Esophagus mucosa (tissue), 1 donor: ENCODE measurements around the gene SH3RF1. TPM values are rescaled to one million over a fixed set of nuclear protein-coding genes. Genes with fewer than 3 reads are reported as not detected.
"Not testable (repeated sequence)": the region's sequence is repeated elsewhere in the genome, so short reads cannot be mapped to it uniquely, and the experiment has no call there.

ENCODE experiments used
- ATAC-seq: fragments of 200-7000 bp; cut with Tn5 transposase; one replicate; pipeline ENCODE4 v1.9.1; 2020
- total RNA-seq: library from RNA; stranded (reverse); gene quantifications from one replicate; pipeline ENCODE4 v1.2.4, GENCODE V29; 2023
- donor health status: DM: yes; HTN: yes; CAD: no.

The SH3RF1 gene
- total RNA-seq, 1 donor from 2014 or later: 5.4 TPM

DNA sequence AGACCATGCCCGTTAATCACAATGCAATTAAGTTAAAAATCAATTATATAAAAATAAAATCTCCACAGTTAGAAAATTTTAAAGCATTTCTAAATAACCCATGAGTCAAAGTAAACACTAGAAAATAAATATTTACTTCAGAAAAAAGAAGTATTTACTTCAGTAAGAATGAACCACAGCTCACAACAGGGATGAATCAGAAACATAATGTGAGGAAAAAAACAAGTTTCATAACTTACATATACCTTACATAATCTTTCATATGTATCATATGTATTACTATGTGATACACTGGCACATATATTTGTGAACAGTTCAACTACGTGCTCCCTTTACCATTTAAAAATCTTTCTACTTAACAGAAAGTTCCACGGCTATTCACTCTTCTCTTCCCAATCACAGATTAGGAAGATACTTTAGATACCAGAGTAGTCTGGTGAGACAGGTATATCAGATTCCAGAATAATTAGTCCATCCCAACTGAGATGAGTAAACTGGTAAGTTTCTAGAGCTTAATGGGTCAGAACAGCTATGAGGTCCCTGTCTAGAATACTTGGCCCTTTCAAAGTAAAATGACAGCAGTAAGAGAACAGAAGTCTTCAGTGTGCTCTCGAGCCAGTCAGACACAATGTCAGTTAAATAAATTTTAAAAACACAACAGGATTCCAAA lies 70.3 kb downstream of the SH3RF1 start:
- ATAC-seq: no peak

DNA sequence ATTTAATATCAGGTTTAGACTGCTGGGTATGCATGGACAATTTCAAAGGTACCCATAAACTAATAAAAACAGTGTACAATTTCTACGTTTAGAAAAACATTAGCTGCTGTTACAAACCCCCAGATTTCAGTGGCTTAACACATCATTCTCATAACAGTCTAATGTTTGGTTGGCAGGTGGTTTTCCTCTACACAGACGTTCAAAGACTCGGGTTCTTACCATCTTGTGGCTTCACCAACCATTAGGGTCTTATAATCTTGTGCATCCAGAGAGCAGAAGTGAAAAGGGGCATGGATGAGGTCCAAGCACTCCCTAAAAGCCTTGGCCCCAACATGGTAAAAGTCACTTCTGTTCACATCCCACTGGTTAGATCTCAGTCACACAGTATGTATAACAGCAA lies 71.6 kb downstream of the SH3RF1 start:
- no peak for ATAC-seq

DNA sequence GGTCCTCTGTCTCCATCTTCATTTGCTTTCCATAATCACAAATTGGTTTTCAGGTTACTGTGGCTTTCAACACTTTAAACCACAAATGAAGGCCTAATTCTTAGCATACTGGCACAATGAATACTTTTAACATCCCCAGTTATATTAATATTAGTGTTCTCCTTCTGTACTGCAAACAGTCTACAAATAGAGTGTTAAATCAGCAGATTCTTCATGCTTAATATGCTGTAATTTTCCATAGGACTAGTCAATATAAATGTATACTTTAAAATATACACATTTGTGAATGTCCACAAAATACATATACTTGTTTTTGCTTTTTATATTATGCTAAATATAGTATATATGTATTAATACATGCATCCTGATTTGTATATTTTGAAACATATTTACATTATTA lies 72.6 kb downstream of the SH3RF1 start:
- no peak for ATAC-seq

DNA sequence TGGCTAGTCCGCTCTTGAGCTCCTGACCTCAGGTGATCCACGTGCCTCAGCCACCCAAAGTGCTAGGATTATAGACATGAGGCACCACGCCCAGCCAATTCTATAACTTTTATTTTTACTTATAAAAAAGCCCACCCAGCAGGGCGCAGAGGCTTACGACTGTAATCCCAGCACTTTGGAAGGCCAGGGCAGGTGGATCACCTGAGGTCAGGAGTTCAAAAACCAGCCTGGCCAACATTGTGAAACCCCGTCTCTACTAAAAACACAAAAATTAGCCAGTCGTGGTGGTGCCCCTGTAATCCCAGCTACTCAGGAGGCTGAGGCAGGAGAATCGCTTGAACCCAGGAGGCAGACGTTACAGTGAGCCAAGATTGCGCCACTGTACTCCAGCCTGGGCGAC lies 73.5 kb downstream of the SH3RF1 start:
- ATAC-seq: not testable (repeated sequence)

DNA sequence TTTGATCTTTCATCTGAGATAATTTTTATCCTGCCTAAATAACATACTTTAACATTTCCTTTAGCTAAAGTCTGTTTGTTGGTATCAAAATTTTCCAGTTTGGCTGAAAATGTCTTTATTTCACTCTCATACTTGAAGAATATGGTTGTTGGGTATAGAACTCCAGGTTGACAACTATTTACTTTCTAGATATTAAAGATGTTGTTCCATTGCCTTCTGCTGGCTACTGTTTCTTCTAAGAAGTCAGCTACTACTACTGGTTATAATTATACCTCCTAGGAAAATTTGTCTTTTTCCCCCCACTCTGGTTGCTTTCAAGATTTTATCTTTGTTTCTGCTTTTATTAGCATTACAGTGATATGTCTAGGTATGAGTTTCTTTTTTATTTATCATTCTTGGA lies 75.7 kb downstream of the SH3RF1 start:
- no peak for ATAC-seq

DNA sequence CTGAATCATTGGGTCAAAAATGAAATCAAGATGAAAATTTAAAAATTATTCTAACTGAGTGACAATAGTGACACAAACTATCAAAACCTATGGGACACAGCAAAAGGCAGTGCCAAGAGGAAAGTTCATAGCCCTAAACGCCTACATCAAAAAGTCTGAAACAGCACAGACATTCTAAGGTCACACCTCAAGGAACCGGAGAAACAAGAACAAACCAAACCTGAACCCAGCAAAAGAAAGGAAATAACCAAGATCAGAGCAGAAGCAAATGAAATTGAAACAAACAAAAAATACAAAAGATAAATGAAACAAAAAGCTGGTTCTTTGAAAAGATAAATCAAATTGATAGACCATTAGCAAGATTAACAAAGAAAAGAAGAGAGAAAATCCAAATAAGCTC lies 80.8 kb downstream of the SH3RF1 start:
- ATAC-seq: not testable (repeated sequence)

DNA sequence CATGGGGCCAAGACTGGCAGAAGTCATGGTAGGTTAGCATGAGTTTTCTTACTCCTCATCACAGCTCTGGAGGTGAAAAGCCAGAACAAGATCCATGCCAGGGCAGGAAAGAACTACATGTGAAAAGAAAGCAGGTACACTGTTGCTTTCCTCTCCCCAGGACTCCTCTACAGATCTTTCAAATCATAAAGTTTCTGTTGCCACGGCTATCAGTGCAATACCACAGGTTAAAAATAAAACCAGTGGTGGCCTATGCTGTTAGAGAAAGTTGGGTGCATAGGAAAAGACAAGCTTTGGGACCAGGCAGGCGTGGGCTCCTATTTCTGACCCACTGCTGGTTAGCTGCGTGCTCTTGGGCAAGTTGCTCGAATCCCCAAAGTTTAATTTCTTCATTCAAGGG lies 81.4 kb downstream of the SH3RF1 start:
- no peak for ATAC-seq

DNA sequence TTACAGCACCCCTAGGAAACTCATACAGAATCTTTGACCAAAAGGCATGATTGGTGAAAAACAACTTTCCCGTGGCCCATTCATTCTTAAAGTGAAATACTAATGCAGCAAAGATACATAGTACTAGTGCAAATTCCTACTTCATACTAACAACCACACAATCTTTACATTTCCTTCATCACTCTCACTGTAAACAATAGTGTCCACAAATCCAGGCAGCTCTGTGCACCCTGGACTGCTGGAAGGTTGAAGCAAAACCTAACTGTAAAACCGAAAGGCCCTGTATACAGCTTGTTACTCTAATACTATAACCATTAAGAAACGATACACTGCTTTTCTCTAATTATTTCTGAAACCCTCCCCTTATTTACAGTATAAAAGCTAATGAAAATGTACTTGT lies 82.6 kb downstream of the SH3RF1 start:
- no peak for ATAC-seq

DNA sequence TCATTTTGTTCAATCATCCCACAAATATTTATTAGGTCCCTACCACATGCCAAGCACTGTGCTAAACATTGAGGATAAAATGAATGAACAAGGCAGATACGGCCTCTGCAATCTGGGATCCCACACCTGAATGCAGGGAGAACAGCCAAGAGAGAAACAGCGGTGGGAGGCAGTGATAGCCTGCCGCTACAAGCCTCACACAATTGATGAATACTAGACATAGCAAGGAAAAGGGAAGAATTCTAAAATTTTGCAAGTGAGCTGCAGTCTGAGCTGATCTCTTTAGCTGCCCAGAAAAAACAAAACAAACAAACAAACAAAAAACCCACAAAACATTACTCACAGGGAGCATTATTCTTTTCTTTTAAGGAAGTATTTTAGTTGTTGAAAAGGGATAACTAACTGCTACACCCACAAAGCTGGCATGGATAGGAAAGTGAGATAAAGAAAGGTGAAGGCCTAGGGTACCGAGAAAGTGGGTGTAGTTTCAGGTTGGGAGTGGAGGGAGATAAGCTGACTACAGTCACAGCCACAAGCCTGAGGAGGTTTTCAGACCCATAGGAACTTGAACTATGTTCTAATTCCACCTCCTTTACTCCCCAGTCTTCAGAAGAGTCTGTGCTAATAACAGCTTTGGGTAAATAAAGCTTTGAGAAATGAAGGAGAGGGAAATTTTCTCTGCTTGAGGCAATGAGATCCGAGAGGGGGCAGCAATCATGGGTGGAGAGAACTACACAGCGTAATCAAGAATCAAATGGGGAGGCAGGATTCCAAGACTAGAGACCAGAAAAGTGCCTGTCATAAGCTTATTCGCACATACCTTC lies 85.4 kb downstream of the SH3RF1 start:
- ATAC-seq: no peak

DNA sequence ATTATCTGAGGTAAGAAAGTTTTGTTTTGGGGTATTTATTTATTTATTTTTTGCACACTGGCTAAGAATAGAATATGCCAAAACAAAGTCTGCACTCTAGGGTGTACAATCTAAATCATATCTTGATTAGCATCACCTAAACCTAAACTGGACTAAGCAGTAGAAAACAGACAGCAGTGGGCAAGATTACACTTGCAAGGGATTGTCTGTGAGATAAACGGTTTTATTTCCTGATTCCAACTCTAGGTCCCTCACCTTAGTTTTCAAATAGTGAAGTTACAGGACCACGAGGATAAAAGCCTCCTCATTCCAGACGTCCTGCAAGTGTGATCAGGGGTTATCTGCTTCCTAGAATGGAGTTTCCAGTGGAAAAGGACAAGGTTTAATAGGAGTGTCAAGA lies 86.1 kb downstream of the SH3RF1 start:
- ATAC-seq: no peak

DNA sequence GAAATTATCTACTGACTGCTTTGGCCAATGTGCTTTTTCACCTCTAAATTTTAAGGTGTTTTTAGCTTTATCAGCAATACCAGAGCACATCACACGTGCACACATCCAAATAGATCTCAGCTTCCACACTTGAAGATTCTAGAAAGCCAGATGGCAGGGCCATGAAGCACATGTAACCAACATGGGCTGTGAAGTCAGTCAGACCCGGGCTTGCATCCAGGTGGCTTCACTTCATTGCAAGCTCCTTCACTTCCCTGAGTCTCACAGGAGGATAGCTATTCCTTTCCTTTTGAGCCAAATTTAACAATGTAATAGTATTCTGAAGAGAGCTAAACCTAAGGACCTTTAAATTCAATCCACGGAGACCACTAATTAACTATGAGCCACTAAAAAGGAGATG lies 86.5 kb downstream of the SH3RF1 start:
- ATAC-seq: no peak

DNA sequence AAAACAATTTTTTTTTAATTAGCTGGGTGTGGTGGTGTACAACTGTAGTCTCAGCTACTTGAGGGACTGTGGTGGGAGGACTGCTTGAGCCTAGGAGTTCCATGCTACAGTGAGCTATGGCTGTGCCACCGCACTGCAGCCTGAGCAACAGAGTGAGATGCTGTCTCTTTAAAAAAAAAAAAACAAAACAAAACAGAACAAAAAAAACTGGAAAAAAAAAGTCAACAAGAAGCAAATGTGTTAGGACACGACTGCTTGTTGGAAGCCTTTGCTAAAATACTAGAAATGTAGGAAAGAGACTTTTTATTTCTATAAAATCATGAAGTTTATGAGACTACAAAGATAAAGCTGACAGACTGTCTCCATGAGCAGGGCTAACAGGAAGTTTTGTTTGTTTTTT lies 87.2 kb downstream of the SH3RF1 start:
- ATAC-seq: no peak

DNA sequence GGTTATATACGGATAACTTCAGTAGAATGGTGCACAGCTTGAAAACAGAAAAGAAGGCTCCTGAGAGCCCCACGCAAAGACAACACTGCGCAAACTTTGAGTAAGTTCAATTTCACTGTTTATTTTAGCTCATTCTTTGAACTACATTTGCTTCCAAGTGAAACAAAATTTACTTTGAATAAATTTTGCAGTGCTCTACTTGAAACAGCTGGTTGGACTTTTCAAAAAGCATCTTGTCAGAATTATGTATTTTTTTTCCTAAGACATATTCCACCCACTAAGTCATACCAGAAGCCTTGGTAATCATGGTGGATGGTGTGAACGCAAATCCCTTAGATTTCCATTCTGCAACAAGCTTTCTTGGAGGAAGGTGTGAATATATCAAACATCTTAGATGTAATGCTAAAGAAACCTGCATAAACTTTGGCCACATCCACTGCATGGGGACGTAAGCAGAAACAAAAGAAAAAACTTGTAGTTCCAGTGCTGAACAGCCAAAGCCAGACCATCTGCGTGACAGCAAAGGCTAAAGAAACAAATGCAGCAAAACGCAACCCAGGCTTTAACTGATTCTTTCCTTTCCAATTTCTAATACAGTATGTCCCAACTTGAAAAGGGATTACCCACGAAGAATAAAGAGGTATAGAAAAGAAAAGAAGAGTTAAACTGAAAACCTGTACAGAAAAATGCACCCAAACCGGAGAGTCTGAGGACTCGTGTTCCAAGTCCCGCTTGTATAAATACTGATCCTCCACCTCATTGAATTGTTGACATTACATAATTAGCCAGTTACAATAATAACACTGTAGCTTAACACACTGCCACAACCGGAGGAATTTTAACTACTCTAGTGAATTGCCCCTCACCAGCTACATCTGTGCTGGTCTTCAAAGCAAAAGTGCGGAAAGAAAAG lies 90.9 kb downstream of the SH3RF1 start:
- peak; percentile 65 for ATAC-seq

DNA sequence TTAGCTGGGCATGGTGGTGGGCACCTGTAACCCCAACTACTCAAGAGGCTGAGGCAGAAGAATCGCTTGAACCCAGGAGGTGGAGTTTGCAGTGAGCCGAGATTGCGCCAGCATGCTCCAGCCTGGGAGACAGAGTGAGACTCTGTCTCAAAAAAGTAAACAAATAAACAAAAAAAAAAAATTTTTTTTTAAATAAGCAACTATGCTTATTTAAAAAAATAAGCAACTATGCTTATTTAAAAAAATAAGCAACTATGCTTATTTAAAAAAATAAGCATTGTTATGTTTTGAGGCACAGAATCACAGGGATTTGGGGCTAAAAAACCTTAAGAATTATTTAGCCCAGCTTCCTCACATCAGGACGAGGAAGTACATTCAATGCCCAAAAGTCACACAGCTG lies 92.7 kb downstream of the SH3RF1 start:
- ATAC-seq: not testable (repeated sequence)

DNA sequence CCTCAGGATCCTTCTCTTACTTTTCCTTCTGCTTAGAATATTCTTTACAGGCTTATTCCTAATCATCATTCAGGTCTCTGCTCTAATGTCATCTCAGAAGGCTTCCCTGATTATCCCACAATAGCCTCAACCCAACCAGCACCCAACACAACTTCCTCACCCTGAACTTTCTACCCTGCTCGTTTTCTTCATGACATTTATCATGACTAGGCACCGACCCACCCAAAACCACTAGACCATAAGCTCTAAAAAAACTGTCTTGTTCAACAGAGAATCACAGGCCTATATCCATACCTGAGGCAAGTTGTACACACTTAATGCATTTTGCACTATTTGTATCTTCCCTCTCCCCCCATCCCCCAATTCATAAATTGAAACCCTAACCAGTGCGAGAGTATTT lies 95.3 kb downstream of the SH3RF1 start:
- ATAC-seq: no peak

DNA sequence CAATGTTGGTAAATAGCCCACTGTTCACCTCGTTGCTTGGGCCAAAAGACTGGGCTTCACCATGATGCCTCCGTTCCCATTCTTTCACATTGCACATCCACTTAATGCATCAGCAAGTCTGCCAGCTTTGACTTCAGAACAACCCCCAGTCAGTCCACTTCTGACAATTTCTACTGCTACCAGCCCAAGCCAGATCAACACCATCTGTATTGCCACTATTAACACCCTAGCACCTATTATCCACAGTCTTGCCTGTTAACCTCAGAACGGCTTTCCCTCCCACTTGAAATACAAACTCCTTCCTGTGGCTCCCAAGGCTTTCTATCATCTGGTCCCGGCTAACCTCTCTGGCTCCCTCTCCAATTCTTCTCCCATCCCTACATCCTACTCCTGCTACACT lies 95.7 kb downstream of the SH3RF1 start:
- ATAC-seq: no peak

DNA sequence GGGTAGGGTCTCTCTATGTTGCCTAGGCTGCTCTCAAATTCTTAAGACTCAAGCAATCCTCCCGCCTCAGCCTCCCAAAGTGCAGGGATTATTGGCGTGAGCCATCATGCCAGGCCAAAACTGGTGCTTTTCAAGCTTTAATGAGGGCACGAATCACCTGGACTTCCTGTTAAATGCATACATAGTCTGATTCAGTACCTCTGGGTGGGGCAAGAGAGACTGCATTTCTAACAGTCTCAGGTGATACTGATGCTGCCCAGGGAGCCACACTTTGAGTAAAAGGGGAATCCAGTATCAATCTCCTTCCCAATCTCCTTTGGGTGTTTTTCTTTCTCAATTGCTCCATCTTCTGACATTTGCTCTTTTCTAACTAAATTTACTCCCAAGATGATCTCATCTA lies 96.5 kb downstream of the SH3RF1 start:
- ATAC-seq: peak; percentile 68

DNA sequence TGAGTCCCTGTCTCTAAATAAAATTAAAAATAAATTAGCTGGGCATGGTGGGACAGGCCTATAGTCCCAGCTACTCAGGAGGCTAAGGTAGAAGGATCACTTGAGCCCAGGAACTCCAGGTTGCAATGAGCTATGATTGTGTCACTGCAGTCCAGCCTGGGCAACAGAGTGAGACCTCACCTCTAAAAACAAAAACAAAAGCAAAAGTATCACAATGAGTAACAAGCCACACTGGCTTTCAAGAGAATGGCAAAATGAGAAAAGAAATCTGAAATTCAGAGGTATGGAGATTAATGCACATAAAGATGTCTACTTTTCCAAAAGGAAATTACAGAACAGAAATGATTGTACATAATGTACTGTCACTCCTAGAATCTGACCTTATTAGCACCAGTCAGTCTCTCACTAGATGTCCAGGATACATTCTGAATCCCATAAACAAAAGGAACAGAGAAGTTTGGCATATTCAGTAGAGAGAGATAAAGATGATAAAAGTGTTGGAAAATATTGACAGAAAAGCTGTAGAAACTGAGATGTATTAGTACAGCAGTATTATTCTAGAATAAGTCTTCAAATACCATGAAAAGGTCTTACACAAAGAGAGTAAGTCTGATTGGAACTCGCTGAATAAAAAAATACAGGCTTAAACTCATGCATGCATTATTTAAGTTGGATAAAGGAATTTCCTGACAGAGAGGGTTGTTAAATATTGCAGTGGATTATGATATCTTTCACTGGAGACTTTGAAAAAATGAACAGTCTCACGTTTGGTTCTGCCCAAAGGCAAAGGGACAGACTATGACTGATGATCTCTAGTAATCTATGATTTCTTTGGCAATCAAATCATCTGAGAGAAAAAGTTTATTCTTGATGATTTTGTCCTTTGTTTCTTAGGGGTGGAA lies 102.5 kb downstream of the SH3RF1 start:
- ATAC-seq: no peak

DNA sequence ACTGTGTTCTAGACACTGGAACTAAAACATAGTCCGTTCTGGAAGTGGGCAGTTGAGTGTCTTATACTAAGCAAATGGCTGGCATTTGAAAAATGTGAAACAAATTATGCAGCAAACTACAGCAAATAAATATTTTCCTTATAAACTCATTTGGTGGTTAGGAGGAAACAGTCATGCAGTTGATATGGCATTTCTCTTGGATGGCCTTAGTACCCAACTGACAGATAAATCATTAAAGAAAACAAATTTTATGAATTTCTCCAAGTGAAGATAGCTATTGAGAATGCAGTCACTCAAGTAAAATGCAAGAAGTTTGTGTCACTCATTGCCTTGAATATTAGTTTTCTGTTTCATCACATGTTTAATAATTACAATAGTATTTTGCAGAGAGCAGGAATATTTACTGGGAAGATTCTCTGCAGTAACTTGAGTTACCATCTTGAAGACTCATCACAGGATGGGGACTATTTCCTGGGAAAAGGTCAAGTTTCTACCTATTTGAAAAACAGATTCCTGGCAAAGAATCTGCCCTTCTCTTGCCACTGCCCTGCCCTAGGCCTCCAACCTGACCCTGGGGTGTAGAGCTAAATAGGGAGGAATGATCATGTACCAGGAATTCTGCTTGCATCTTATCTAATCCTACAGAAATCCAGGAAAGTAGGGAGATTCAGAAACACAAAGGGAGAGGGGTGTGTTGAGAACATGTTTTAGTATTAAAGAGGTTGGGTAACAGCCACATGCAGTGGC lies 105.9 kb downstream of the SH3RF1 start:
- ATAC-seq: no peak

DNA sequence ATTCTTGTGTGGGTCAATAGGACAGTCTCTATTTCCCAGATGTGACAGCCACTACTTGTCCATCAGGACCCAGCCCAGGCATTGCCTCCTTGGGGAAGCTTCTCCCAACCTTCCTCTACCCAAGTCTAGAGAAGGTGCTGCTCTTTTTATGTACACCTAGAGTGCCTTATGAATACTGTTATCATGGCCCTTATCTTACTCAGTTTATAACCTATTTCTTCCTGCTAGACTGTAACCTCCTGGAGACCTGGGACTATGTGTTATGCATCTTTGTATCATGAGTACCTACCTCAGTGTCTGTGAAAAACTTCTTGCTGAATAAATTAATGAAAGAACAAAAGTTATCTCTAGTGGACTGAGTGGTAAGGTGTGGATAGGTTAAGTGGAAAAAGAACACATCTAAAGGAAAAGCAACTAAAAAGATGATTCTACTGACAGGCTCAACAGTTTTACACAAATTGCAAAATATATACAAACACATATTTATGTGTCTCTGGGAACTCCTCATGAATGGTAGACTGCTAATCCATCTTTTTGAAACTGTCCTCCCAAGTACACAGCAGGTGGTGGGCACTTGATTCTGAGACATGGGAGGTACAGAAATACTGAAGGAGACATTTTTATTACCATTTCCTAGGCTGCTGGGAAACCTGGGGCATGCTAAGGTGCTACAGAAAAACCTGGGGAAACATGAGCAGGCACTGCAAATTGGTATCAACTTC lies 106.6 kb downstream of the SH3RF1 start:
- ATAC-seq: no peak

DNA sequence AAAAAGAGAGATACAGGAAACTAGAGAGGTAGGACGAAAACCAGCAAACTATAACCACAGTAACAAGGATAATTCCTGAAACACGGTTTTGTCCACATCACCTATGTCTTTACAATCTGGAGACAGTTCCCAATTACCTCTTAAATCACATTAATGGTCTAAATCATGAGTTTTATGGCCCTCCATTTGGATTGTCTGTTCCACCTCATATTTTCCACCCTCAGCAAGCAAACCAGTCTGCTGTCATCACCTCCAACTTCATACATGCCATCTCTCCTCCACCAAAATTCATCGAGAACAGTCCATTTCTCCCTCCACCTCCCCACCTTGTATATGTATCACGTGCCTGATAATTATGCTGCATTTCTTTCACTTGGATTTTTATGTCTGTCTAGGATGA lies 107.3 kb downstream of the SH3RF1 start:
- ATAC-seq: no peak
